ENCODE data around the gene GSTA2. TPM values are rescaled to one million over a fixed set of nuclear protein-coding genes. Genes with fewer than 3 reads are reported as not detected.

GSTA2 gene
- total RNA-seq, 1 experiment from 2014 or later: not detected

GRCh38 chr6:52725535-52726192 is 37.6 kb downstream of the GSTA2 start:
- Histone ChIP-seq H4K91ac (ENCODE audit: insufficient read length, low read depth, low read length) (no peak overlapping the region), H3K27me3 (ENCODE audit: insufficient read depth, low read length) (no peaks in the 10 kb centered on the region), H3K4me2 (ENCODE audit: insufficient read depth, insufficient read length, low read length) (no peak overlapping the region), H3K79me1 (ENCODE audit: insufficient read depth, low read depth, low read length, poor library complexity, severe bottlenecking) (no peaks in the 10 kb centered on the region), H2AK5ac (ENCODE audit: insufficient read length, low read length) (no peak overlapping the region), H4K8ac (replicated peaks; ENCODE audit: insufficient read length, low read depth, low read length) (no peak overlapping the region), H3K4ac (ENCODE audit: low read depth, low read length) (no peak overlapping the region), H3K23me2 (ENCODE audit: insufficient read length, low read depth, low read length, poor library complexity, severe bottlenecking) (no peaks in the 10 kb centered on the region), H2BK20ac (ENCODE audit: low read depth, low read length, poor library complexity, severe bottlenecking) (no peak overlapping the region), H2BK120ac (ENCODE audit: low read depth, low read length, poor library complexity, severe bottlenecking) (no peak overlapping the region), H3K4me1 (ENCODE audit: insufficient read depth, low read length) (no peaks in the 10 kb centered on the region), H2BK12ac (ENCODE audit: insufficient read length, low read depth, low read length) (no peak overlapping the region), H3K79me2 (ENCODE audit: insufficient read depth, low read length) (no peaks in the 10 kb centered on the region), H4K20me1 (ENCODE audit: control insufficient read depth, insufficient read depth, insufficient read length) (no peaks in the 10 kb centered on the region), H3K9me3 (ENCODE audit: control insufficient read depth, low read depth, low read length) (no peaks in the 10 kb centered on the region), H2BK15ac (ENCODE audit: low read depth, low read length) (no peak overlapping the region), H4K5ac (ENCODE audit: insufficient read length, low read depth, low read length) (no peak overlapping the region), H2BK5ac (ENCODE audit: insufficient read length, low read length) (no peak overlapping the region), H2AFZ (ENCODE audit: low read length) (no peak overlapping the region), H3K18ac (ENCODE audit: insufficient read length, low read depth, low read length) (no peak overlapping the region), H3K23ac (ENCODE audit: insufficient read length, low read depth, low read length) (no peak overlapping the region), H3K14ac (ENCODE audit: insufficient read depth, low read length) (no peak overlapping the region), H3T11ph (ENCODE audit: low read length) (no peak overlapping the region), H3K27ac (ENCODE audit: insufficient read length, low read depth, low read length) (no peak overlapping the region), H3K56ac (ENCODE audit: insufficient read length, low read depth, low read length) (no peak overlapping the region), H3K9ac (ENCODE audit: extremely low read depth, insufficient read length, low read length) (no peak overlapping the region)
- Mint-ChIP-seq H3K4me1 (peaks cover 22 to 27% of the 10 kb centered on the region in 2 experiments), H3K4me3 (no peak overlapping the region), H3K27ac (no peak overlapping the region; a peak in 1 of 7 replicates), H3K9me3 (no peaks in the 10 kb centered on the region), H3K27me3 (ENCODE audit: low read depth) (peaks cover 2% of the 10 kb centered on the region; the same call in 1 of the 2 replicates), H3K36me3 (ENCODE audit: insufficient read depth in 1 of 3, low read depth in 3 of 3) (no peaks in the 10 kb centered on the region)
- WGBS (ENCODE audit: extremely low coverage, insufficient read length, low lambda C conversion rate): no CpG with 5 or more reads among the region's 2 CpGs
- no peak for DNase-seq
- no peak for TF ChIP-seq CTCF (conservative IDR thresholded peaks at IDR 0.05)
